HEK293 (cell line): Measurements from ENCODE around the gene NAGLU.

Experiments
- BCL6B ChIP-seq: fragments of 450-650 bp; formaldehyde crosslinking; IDR thresholded peaks from 2 replicates; pipeline ENCODE4 v1.5.1; 2017; ENCODE audit warnings: missing biosample characterization, missing genetic modification characterization
- GLIS1 ChIP-seq: fragments of 450-650 bp; formaldehyde crosslinking; IDR thresholded peaks from 2 replicates; pipeline ENCODE4 v1.5.1; 2016; ENCODE audit warnings: missing biosample characterization, missing genetic modification characterization
- GLIS2 ChIP-seq: fragments of 450-650 bp; formaldehyde crosslinking; IDR thresholded peaks from 2 replicates; pipeline ENCODE4 v1.5.1; 2016; ENCODE audit warnings: missing biosample characterization, missing genetic modification characterization
- TCF7L2 ChIP-seq: IDR thresholded peaks from 2 replicates; pipeline ENCODE4 v1.6.1; 2011; ENCODE audit warnings: low read depth, mild to moderate bottlenecking, inconsistent platforms, low read length, moderate library complexity, borderline replicate concordance
- YY2 ChIP-seq: fragments of 450-650 bp; formaldehyde crosslinking; IDR thresholded peaks from 2 replicates; pipeline ENCODE4 v1.5.1; 2016; ENCODE audit warnings: missing biosample characterization, missing genetic modification characterization
- ZFP69B ChIP-seq: fragments of 450-650 bp; formaldehyde crosslinking; IDR thresholded peaks from 2 replicates; pipeline ENCODE4 v1.5.1; 2016; ENCODE audit warnings: missing biosample characterization, missing genetic modification characterization
- ZNF114 ChIP-seq: fragments of 450-650 bp; formaldehyde crosslinking; IDR thresholded peaks from 2 replicates; pipeline ENCODE4 v1.5.0; 2017; ENCODE audit warnings: missing biosample characterization, missing genetic modification characterization
- ZNF202 ChIP-seq: fragments of 450-650 bp; formaldehyde crosslinking; IDR thresholded peaks from 2 replicates; pipeline ENCODE4 v1.5.1; 2016; ENCODE audit warnings: missing biosample characterization, missing genetic modification characterization, borderline replicate concordance
- ZNF239 ChIP-seq: fragments of 450-650 bp; formaldehyde crosslinking; IDR thresholded peaks from 2 replicates; pipeline ENCODE4 v1.5.1; 2016; ENCODE audit warnings: missing biosample characterization, missing genetic modification characterization
- ZNF24 ChIP-seq: fragments of 450-650 bp; formaldehyde crosslinking; IDR thresholded peaks from 2 replicates; pipeline ENCODE4 v1.5.1; 2016; ENCODE audit warnings: missing biosample characterization, missing genetic modification characterization
- ZNF280C ChIP-seq: fragments of 450-650 bp; formaldehyde crosslinking; IDR thresholded peaks from 2 replicates; pipeline ENCODE4 v1.5.1; 2016; ENCODE audit warnings: missing biosample characterization, missing genetic modification characterization
- ZNF335 ChIP-seq: fragments of 450-650 bp; formaldehyde crosslinking; conservative IDR thresholded peaks from 2 replicates; pipeline ENCODE4 v1.5.1; 2016; ENCODE audit warnings: missing biosample characterization, missing genetic modification characterization
- ZNF341 ChIP-seq: fragments of 450-650 bp; formaldehyde crosslinking; IDR thresholded peaks from 2 replicates; pipeline ENCODE4; 2016; ENCODE audit warnings: low read depth, missing biosample characterization, missing genetic modification characterization
- ZNF391 ChIP-seq: fragments of 450-650 bp; formaldehyde crosslinking; IDR thresholded peaks from 2 replicates; pipeline ENCODE4 v1.5.1; 2016; ENCODE audit warnings: low read depth, missing biosample characterization, missing genetic modification characterization, borderline replicate concordance
- ZNF510 ChIP-seq: fragments of 450-650 bp; formaldehyde crosslinking; IDR thresholded peaks from 2 replicates; pipeline ENCODE4 v1.5.1; 2018; ENCODE audit warnings: mild to moderate bottlenecking, missing genetic modification characterization, missing biosample characterization; ENCODE audit not compliant: insufficient replicate concordance
- ZNF544 ChIP-seq: fragments of 450-650 bp; formaldehyde crosslinking; IDR thresholded peaks from 2 replicates; pipeline ENCODE4 v1.5.0; 2017; ENCODE audit warnings: missing biosample characterization, missing genetic modification characterization
- ZNF585B ChIP-seq: fragments of 450-650 bp; formaldehyde crosslinking; IDR thresholded peaks from 2 replicates; pipeline ENCODE4 v1.5.1; 2016; ENCODE audit warnings: missing biosample characterization, missing genetic modification characterization
- ZNF621 ChIP-seq: fragments of 450-650 bp; formaldehyde crosslinking; IDR thresholded peaks from 2 replicates; pipeline ENCODE4 v1.5.1; 2017; ENCODE audit warnings: missing biosample characterization, missing genetic modification characterization
- ZNF624 ChIP-seq: fragments of 450-650 bp; formaldehyde crosslinking; IDR thresholded peaks from 2 replicates; pipeline ENCODE4 v1.5.1; 2017; ENCODE audit warnings: missing biosample characterization, missing genetic modification characterization
- ZNF660 ChIP-seq: fragments of 450-650 bp; IDR thresholded peaks from 2 replicates; pipeline ENCODE4 v1.5.1; 2018; ENCODE audit warnings: missing biosample characterization, mild to moderate bottlenecking, missing genetic modification characterization
- ZNF747 ChIP-seq: fragments of 450-650 bp; formaldehyde crosslinking; IDR thresholded peaks from 2 replicates; pipeline ENCODE4 v1.5.1; 2016; ENCODE audit warnings: missing biosample characterization, missing genetic modification characterization
- ZNF76 ChIP-seq: fragments of 450-650 bp; formaldehyde crosslinking; IDR thresholded peaks from 2 replicates; pipeline ENCODE4; 2016; ENCODE audit warnings: low read depth, missing biosample characterization, missing genetic modification characterization, borderline replicate concordance
- ZNF785 ChIP-seq: fragments of 450-650 bp; formaldehyde crosslinking; IDR thresholded peaks from 2 replicates; pipeline ENCODE4 v1.5.1; 2016; ENCODE audit warnings: missing biosample characterization, missing genetic modification characterization
- ZNF837 ChIP-seq: fragments of 450-650 bp; formaldehyde crosslinking; IDR thresholded peaks from 2 replicates; pipeline ENCODE4 v1.5.1; 2016; ENCODE audit warnings: missing biosample characterization, missing genetic modification characterization
- TF ChIP-seq, protein P1 (sequence below): fragments of 450-650 bp; formaldehyde crosslinking; IDR thresholded peaks from 2 replicates; pipeline ENCODE4 v1.5.1; 2016; ENCODE audit warnings: missing biosample characterization, missing genetic modification characterization
- TF ChIP-seq, protein P2 (sequence below): sonication (generic); formaldehyde crosslinking; IDR thresholded peaks from 2 replicates; pipeline ENCODE4 v1.8.1; 2022; ENCODE audit warnings: mild to moderate bottlenecking, moderate library complexity, missing genetic modification reagents
- TF ChIP-seq, protein P3 (sequence below): fragments of 450-650 bp; formaldehyde crosslinking; IDR thresholded peaks from 2 replicates; pipeline ENCODE4 v1.5.1; 2016; ENCODE audit warnings: missing biosample characterization, missing genetic modification characterization, borderline replicate concordance

Gene NAGLU

DNA sequence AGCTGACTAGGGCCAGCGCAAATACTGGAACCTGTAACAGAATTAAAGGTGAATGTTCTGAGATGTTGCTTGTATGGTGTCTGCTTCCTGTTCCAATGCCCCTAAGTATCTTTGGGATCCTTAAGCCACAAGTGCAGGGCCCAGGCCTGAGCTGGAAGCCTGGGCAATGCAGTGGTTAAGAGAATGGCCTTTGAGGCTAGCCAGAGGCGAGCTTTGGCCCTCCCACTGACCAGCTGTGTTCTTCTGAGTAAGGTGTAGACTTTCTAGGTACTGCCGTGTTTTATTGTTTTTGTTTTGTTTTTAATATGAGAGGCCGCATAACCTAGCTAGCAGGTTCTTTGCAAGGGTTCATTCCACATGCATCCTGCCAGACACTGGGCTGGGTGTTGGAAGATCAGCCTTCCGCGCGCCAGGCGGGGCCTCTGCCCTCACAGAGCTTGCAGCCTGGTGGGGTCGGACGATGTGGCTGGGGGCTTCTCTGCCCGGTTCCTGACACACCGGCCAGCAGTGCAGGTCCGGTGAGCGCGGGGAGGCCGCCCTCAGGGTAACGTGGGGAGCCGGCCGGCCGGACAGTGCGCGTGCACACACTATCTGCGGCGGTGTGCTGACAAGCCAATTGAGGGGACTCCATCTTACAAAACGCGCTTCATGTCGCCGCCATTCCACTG lies 30.3 kb downstream of the NAGLU start (continued):
- TF ChIP-seq ZNF624 (tag by site-specific recombination) = no peak
- TF ChIP-seq TCF7L2 = no peak
- no peak; the same call in 1 of the 2 replicates for TF ChIP-seq ZNF24 (tag by site-specific recombination)
- TF ChIP-seq ZNF544 = no peak
- TF ChIP-seq ZNF239 = no peak
- no peak for TF ChIP-seq GLIS2 (tag by site-specific recombination)
- TF ChIP-seq ZNF280C = no peak
- no peak for TF ChIP-seq ZNF747 (tag by site-specific recombination)
- TF ChIP-seq ZNF341 (tag by site-specific recombination) = peak; percentile 87; the same call in 1 of the 2 replicates
- TF ChIP-seq, protein P1, sequence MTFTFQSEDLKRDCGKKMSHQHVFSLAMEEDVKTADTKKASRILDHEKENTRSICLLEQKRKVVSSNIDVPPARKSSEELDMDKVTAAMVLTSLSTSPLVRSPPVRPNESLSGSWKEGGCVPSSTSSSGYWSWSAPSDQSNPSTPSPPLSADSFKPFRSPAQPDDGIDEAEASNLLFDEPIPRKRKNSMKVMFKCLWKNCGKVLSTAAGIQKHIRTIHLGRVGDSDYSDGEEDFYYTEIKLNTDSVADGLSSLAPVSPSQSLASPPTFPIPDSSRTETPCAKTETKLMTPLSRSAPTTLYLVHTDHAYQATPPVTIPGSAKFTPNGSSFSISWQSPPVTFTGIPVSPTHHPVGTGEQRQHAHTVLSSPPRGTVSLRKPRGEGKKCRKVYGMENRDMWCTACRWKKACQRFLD (tag by site-specific recombination) = no peak
- no peak for TF ChIP-seq GLIS1
- no peak for TF ChIP-seq ZNF837
- TF ChIP-seq BCL6B = no peak
- TF ChIP-seq ZNF202 (tag by site-specific recombination) = no peak
- no peak for TF ChIP-seq ZNF660 (tag by site-specific recombination)
- TF ChIP-seq ZNF76 (tag by site-specific recombination) = no peak
- TF ChIP-seq, protein P2, sequence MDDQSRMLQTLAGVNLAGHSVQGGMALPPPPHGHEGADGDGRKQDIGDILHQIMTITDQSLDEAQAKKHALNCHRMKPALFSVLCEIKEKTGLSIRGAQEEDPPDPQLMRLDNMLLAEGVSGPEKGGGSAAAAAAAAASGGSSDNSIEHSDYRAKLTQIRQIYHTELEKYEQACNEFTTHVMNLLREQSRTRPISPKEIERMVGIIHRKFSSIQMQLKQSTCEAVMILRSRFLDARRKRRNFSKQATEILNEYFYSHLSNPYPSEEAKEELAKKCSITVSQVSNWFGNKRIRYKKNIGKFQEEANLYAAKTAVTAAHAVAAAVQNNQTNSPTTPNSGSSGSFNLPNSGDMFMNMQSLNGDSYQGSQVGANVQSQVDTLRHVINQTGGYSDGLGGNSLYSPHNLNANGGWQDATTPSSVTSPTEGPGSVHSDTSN = 0 out of 2 replicates have a peak, but pooled peaks have one; percentile 13
- TF ChIP-seq, protein P3, sequence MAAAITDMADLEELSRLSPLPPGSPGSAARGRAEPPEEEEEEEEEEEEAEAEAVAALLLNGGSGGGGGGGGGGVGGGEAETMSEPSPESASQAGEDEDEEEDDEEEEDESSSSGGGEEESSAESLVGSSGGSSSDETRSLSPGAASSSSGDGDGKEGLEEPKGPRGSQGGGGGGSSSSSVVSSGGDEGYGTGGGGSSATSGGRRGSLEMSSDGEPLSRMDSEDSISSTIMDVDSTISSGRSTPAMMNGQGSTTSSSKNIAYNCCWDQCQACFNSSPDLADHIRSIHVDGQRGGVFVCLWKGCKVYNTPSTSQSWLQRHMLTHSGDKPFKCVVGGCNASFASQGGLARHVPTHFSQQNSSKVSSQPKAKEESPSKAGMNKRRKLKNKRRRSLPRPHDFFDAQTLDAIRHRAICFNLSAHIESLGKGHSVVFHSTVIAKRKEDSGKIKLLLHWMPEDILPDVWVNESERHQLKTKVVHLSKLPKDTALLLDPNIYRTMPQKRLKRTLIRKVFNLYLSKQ = no peak
- no peak for TF ChIP-seq ZNF785
- TF ChIP-seq ZNF114 (tag by site-specific recombination) = no peak
- TF ChIP-seq ZNF391 (tag by site-specific recombination) = no peak
- TF ChIP-seq ZNF621 = no peak
- no peak; the same call in 1 of the 2 replicates for TF ChIP-seq YY2 (tag by site-specific recombination)
- TF ChIP-seq ZNF585B = no peak
- TF ChIP-seq ZFP69B (tag by site-specific recombination) = no peak; the same call in 1 of the 2 replicates
- TF ChIP-seq ZNF335 (tag by site-specific recombination) = peak; percentile 88
- TF ChIP-seq ZNF510 = no peak
- TF ChIP-seq, all 188 proteins: peak for 13
